Measurements from ENCODE around the gene SHLD1. TPM values are rescaled to one million over a fixed set of nuclear protein-coding genes. Genes with fewer than 3 reads are reported as not detected.

The SHLD1 gene
- total RNA-seq, 2 donors from 2014 or later, result 4.6 to 5.3 TPM

GRCh38 chr20:5766085-5766764 is 16.0 kb downstream of the SHLD1 start:
- TF ChIP-seq CTCF (IDR thresholded peaks at IDR 0.05), result no peak
- DNase-seq (ENCODE audit: low spot score) (no peak), ATAC-seq (ENCODE audit: insufficient number of reproducible peaks, low FRiP score, low read depth) (no peak)
- no peaks in the 10 kb centered on the region for H3K27me3 ChIP-seq (replicated peaks; ENCODE audit: insufficient read depth)
- H3K4me3 ChIP-seq, result no peak overlapping the region
- H3K9me3 ChIP-seq, result no peaks in the 10 kb centered on the region
- no peaks in the 10 kb centered on the region for H3K4me1 ChIP-seq (ENCODE audit: control insufficient read depth in 1 of 2, low read depth in 2 of 2)
- no peak overlapping the region for H3K27ac ChIP-seq
- H3K36me3 ChIP-seq, result no peaks in the 10 kb centered on the region

- no peaks in the 10 kb centered on the region for H3K36me3 ChIP-seq
- no peak for DNase-seq (ENCODE audit: low spot score)
- H3K27ac ChIP-seq, result no peak overlapping the region
- TF ChIP-seq CTCF (IDR thresholded peaks at IDR 0.05), result no peak
- no peak overlapping the region for H3K4me3 ChIP-seq
- H3K9me3 ChIP-seq, result no peaks in the 10 kb centered on the region
- ATAC-seq (ENCODE audit: insufficient number of reproducible peaks, low FRiP score, low read depth), result no peak
- H3K27me3 ChIP-seq (replicated peaks; ENCODE audit: insufficient read depth), result no peaks in the 10 kb centered on the region
- no peaks in the 10 kb centered on the region for H3K4me1 ChIP-seq (ENCODE audit: control insufficient read depth in 1 of 2, low read depth in 2 of 2)
These were observed 17.4 kb downstream of the SHLD1 start for GRCh38 chr20:5767493-5768098.

- no peak for ATAC-seq (ENCODE audit: insufficient number of reproducible peaks, low FRiP score, low read depth)
- H3K4me1 ChIP-seq (ENCODE audit: control insufficient read depth in 1 of 2, low read depth in 2 of 2), result no peaks in the 10 kb centered on the region
- H3K4me3 ChIP-seq, result no peak overlapping the region
- no peak for TF ChIP-seq CTCF (IDR thresholded peaks at IDR 0.05)
- H3K27ac ChIP-seq, result no peak overlapping the region
- no peak for DNase-seq (ENCODE audit: low spot score)
- H3K36me3 ChIP-seq, result peaks cover 4% of the 10 kb centered on the region
- no peaks in the 10 kb centered on the region for H3K27me3 ChIP-seq (replicated peaks; ENCODE audit: insufficient read depth)
- no peaks in the 10 kb centered on the region for H3K9me3 ChIP-seq
These were observed 20.2 kb downstream of the SHLD1 start for GRCh38 chr20:5770231-5770986.

GRCh38 chr20:5770987-5771318 is 20.8 kb downstream of the SHLD1 start:
- Histone ChIP-seq H3K27me3 (replicated peaks; ENCODE audit: insufficient read depth) (no peaks in the 10 kb centered on the region), H3K27ac (no peak overlapping the region), H3K4me3 (no peak overlapping the region), H3K4me1 (ENCODE audit: control insufficient read depth in 1 of 2, low read depth in 2 of 2) (no peaks in the 10 kb centered on the region), H3K9me3 (no peaks in the 10 kb centered on the region), H3K36me3 (peaks cover 4% of the 10 kb centered on the region)
- no peak for ATAC-seq (ENCODE audit: insufficient number of reproducible peaks, low FRiP score, low read depth)
- DNase-seq (ENCODE audit: low spot score), result no peak
- no peak for TF ChIP-seq CTCF (IDR thresholded peaks at IDR 0.05)

- Histone ChIP-seq H3K9me3 (no peaks in the 10 kb centered on the region), H3K27me3 (replicated peaks; ENCODE audit: insufficient read depth) (no peaks in the 10 kb centered on the region), H3K4me3 (no peak overlapping the region), H3K4me1 (ENCODE audit: control insufficient read depth in 1 of 2, low read depth in 2 of 2) (no peaks in the 10 kb centered on the region), H3K36me3 (peaks cover 4% of the 10 kb centered on the region), H3K27ac (no peak overlapping the region)
- no peak for DNase-seq (ENCODE audit: low spot score)
- ATAC-seq (ENCODE audit: insufficient number of reproducible peaks, low FRiP score, low read depth), result no peak
- TF ChIP-seq CTCF (IDR thresholded peaks at IDR 0.05), result no peak
These were observed 22.5 kb downstream of the SHLD1 start for GRCh38 chr20:5772704-5773103.
